Brain microvascular endothelial cell (primary cell): ENCODE measurements around the gene PNPLA1.

Experiments used
- DNase-seq: peaks from one replicate; pipeline ENCODE4 v3.0.0-alpha.2; 2020
- H3K27ac ChIP-seq: fragments of 250-450 bp; sonication (Bioruptor Pico); 2 replicates; pipeline ENCODE4 v1.5.1; 2020; ENCODE audit warnings: mild to moderate bottlenecking, moderate library complexity
- H3K27me3 ChIP-seq: fragments of 250-450 bp; sonication (Bioruptor Pico); replicated peaks from 2 replicates; pipeline ENCODE4 v1.5.1; 2020; ENCODE audit warnings: mild to moderate bottlenecking
- H3K36me3 ChIP-seq: fragments of 250-450 bp; sonication (Bioruptor Pico); replicated peaks from 2 replicates; pipeline ENCODE4 v1.5.1; 2020; ENCODE audit warnings: mild to moderate bottlenecking
- H3K4me3 ChIP-seq: 2 replicates; pipeline ENCODE4 v1.5.1; 2011; ENCODE audit warnings: low read depth, mild to moderate bottlenecking, control low read depth, low read length, moderate library complexity
- CTCF ChIP-seq: IDR thresholded peaks from 2 replicates; pipeline ENCODE4 v1.5.1; 2011; ENCODE audit warnings: low read depth, mild to moderate bottlenecking, moderate library complexity, low read length, control low read depth, inconsistent platforms; ENCODE audit errors: missing control alignments
- in situ Hi-C: cut with HindIII; loops from 2 replicates; pipeline ENCODE4 v1.10.0; 2017; ENCODE audit warnings: low sequenced_read_pairs, low pct_ligation_motif_present

PNPLA1 gene

GRCh38 chr6:36298027-36298426 is 28.2 kb downstream of the PNPLA1 start:
- H3K27ac ChIP-seq, result no peak overlapping the region
- H3K4me3 ChIP-seq, result no peak overlapping the region
- DNase-seq, result no peak
- in situ Hi-C loops, result no loop called here
- H3K36me3 ChIP-seq, result no peaks in the 10 kb centered on the region
- no peak for TF ChIP-seq CTCF
- peaks cover 16% of the 10 kb centered on the region for H3K27me3 ChIP-seq

GRCh38 chr6:36301085-36301658 is 31.3 kb downstream of the PNPLA1 start:
- TF ChIP-seq CTCF, result no peak
- in situ Hi-C loops, result no loop called here
- no peak for DNase-seq
- Histone ChIP-seq H3K27me3 (peaks cover 6% of the 10 kb centered on the region), H3K27ac (no peak overlapping the region), H3K36me3 (no peaks in the 10 kb centered on the region), H3K4me3 (no peak overlapping the region)

- H3K36me3 ChIP-seq, result no peaks in the 10 kb centered on the region
- no peak for TF ChIP-seq CTCF
- DNase-seq, result no peak
- in situ Hi-C loops, result no loop called here
- no peak overlapping the region for H3K4me3 ChIP-seq
- peaks cover 3% of the 10 kb centered on the region for H3K27me3 ChIP-seq
- no peak overlapping the region for H3K27ac ChIP-seq
Observed at GRCh38 chr6:36301781-36302180, 31.9 kb downstream of the PNPLA1 start.

GRCh38 chr6:36302227-36302976 is 32.5 kb downstream of the PNPLA1 start:
- Histone ChIP-seq H3K27me3 (peaks cover 3% of the 10 kb centered on the region), H3K27ac (no peak overlapping the region), H3K4me3 (no peak overlapping the region), H3K36me3 (no peaks in the 10 kb centered on the region)
- peak; percentile 91 for DNase-seq
- peak; percentile 97 for TF ChIP-seq CTCF
- in situ Hi-C loops, result no loop called here

- TF ChIP-seq CTCF, result no peak
- Histone ChIP-seq H3K4me3 (no peak overlapping the region), H3K27ac (no peak overlapping the region), H3K36me3 (no peaks in the 10 kb centered on the region), H3K27me3 (no peaks in the 10 kb centered on the region)
- no peak for DNase-seq
- in situ Hi-C loops, result no loop called here
Observed at GRCh38 chr6:36305885-36306284, 36.0 kb downstream of the PNPLA1 start.
